Caki2 (cell line): ENCODE measurements around the gene VWA5A. TPM values are rescaled to one million over a fixed set of nuclear protein-coding genes. Genes with fewer than 3 reads are reported as not detected.
A peak's percentile ranks its signal among the peaks of the same experiment; 100 is the strongest.

ENCODE experiments used
- DNase-seq: peaks from one replicate; pipeline ENCODE4 v3.0.0-alpha.2; 2015; ENCODE audit warnings: low read depth
- in situ Hi-C: cut with HindIII; loops from 2 replicates; pipeline ENCODE4 v1.10.0; 2016; ENCODE audit warnings: low sequenced_read_pairs, low pct_unique_long_range_greater_than_20kb, mixed read lengths
- total RNA-seq: library from RNA; depleted of rRNA; stranded (reverse); fragments of >200 nt; shearing (Covaris generic); gene quantifications from 2 replicates; pipeline ENCODE4 v1.2.3, GENCODE V29; 2014; ENCODE audit warnings: low replicate concordance; rRNA removed

The VWA5A gene
- 6.9 and 10.6 TPM in 2 replicates for total RNA-seq

GRCh38 chr11:124114942-124115781, at the start of gene VWA5A:
VWA5A (plus strand) TSS chr11:124115450; CDS start chr11:124117512, 2,062 bp downstream.
- in situ Hi-C loops = no loop called here
- DNase-seq = peak; percentile 70

GRCh38 chr11:124068601-124069110, 46.6 kb upstream of the VWA5A start:
- in situ Hi-C loops = no loop called here
- DNase-seq = no peak

- no peak for DNase-seq
- in situ Hi-C loops = no loop called here
These were observed 45.5 kb upstream of the VWA5A start for GRCh38 chr11:124069429-124070401.

- in situ Hi-C loops = no loop called here
- peak; percentile 35 for DNase-seq
These were observed 44.2 kb upstream of the VWA5A start for GRCh38 chr11:124070915-124071622.

GRCh38 chr11:124071623-124071948, 43.7 kb upstream of the VWA5A start:
- in situ Hi-C loops = no loop called here
- no peak for DNase-seq

GRCh38 chr11:124072147-124072546, 43.1 kb upstream of the VWA5A start:
- DNase-seq = no peak
- in situ Hi-C loops = no loop called here

- in situ Hi-C loops = no loop called here
- no peak for DNase-seq
These were observed 40.7 kb upstream of the VWA5A start for GRCh38 chr11:124074554-124074953.

GRCh38 chr11:124075492-124075840, 39.8 kb upstream of the VWA5A start:
- in situ Hi-C loops = no loop called here
- DNase-seq = no peak

GRCh38 chr11:124075841-124076651, 39.2 kb upstream of the VWA5A start:
- DNase-seq = no peak
- in situ Hi-C loops = no loop called here

- DNase-seq = no peak
- in situ Hi-C loops = no loop called here
These were observed 38.0 kb upstream of the VWA5A start for GRCh38 chr11:124077266-124077665.

- in situ Hi-C loops = no loop called here
- DNase-seq = no peak
These were observed 36.7 kb upstream of the VWA5A start for GRCh38 chr11:124078591-124078990.

GRCh38 chr11:124079631-124080326, 35.5 kb upstream of the VWA5A start:
- in situ Hi-C loops = no loop called here

GRCh38 chr11:124080327-124081001, 34.8 kb upstream of the VWA5A start:
- DNase-seq = no peak
- in situ Hi-C loops = no loop called here

More at GRCh38 chr11:124079631-124080326, 35.5 kb upstream of the VWA5A start:
- no peak for DNase-seq

GRCh38 chr11:124081483-124081882, 33.8 kb upstream of the VWA5A start:
- DNase-seq = no peak
- in situ Hi-C loops = no loop called here

- DNase-seq = no peak
- in situ Hi-C loops = no loop called here
These were observed 32.9 kb upstream of the VWA5A start for GRCh38 chr11:124082371-124082770.

- no peak for DNase-seq
- in situ Hi-C loops = no loop called here
These were observed 29.7 kb upstream of the VWA5A start for GRCh38 chr11:124085583-124085982.
